NT2/D1 (cell line): ENCODE results near the gene SH3BP5.

ENCODE experiments used
- DNase-seq: peaks from one replicate; pipeline ENCODE4 v3.0.0-alpha.2; 2011; ENCODE audit warnings: low read depth, low spot score
- H3K27me3 ChIP-seq: 2 replicates; pipeline ENCODE4 v1.6.0; 2011; ENCODE audit warnings: mild to moderate bottlenecking; ENCODE audit not compliant: insufficient read length, insufficient read depth
- H3K36me3 ChIP-seq: 2 replicates; pipeline ENCODE4 v1.6.1; 2011; ENCODE audit warnings: mild to moderate bottlenecking, low read length, mixed read lengths; ENCODE audit not compliant: insufficient read depth, insufficient read length
- H3K4me1 ChIP-seq: 2 replicates; pipeline ENCODE4 v1.5.1; 2011; ENCODE audit not compliant: insufficient read depth, insufficient read length
- H3K4me3 ChIP-seq: 2 replicates; pipeline ENCODE4 v1.5.1; 2011; ENCODE audit warnings: low read depth; ENCODE audit not compliant: insufficient read length
- H3K9ac ChIP-seq: 2 replicates; pipeline ENCODE4 v1.6.0; 2011; ENCODE audit warnings: low read depth; ENCODE audit not compliant: insufficient read length
- H3K9me3 ChIP-seq: 2 replicates; pipeline ENCODE4 v1.5.1; 2011; ENCODE audit warnings: mild to moderate bottlenecking, low read length; ENCODE audit not compliant: insufficient read depth
- SUZ12 ChIP-seq: IDR thresholded peaks from 2 replicates; pipeline ENCODE4 v1.6.1; 2011; ENCODE audit not compliant: insufficient read length, insufficient read depth; ENCODE audit errors: extremely low read depth
- YY1 ChIP-seq: IDR thresholded peaks from 2 replicates; pipeline ENCODE4 v1.6.1; 2011; ENCODE audit not compliant: insufficient read length, insufficient read depth
- ZNF274 ChIP-seq: IDR thresholded peaks from 2 replicates; pipeline ENCODE4 v1.6.1; 2011; ENCODE audit warnings: mild to moderate bottlenecking, low read depth, low read length

The SH3BP5 gene

GRCh38 chr3:15305359-15305844 lies 27.0 kb downstream of the SH3BP5 start:
- no peaks in the 10 kb centered on the region for H3K27me3 ChIP-seq
- no peak for DNase-seq
- H3K9me3 ChIP-seq = no peaks in the 10 kb centered on the region
- no peak overlapping the region for H3K9ac ChIP-seq
- H3K36me3 ChIP-seq = peaks cover 37% of the 10 kb centered on the region
- TF ChIP-seq SUZ12 (no peak), ZNF274 (no peak), YY1 (no peak)
- no peak overlapping the region for H3K4me3 ChIP-seq
- H3K4me1 ChIP-seq = peaks cover 7% of the 10 kb centered on the region

- no peak overlapping the region for H3K4me3 ChIP-seq
- peaks cover 7% of the 10 kb centered on the region for H3K4me1 ChIP-seq
These were observed 28.7 kb downstream of the SH3BP5 start for GRCh38 chr3:15303728-15304127.

GRCh38 chr3:15303216-15303615 lies 29.2 kb downstream of the SH3BP5 start:
- H3K9ac ChIP-seq = no peak overlapping the region
- H3K9me3 ChIP-seq = no peaks in the 10 kb centered on the region
- peaks cover 7% of the 10 kb centered on the region for H3K4me1 ChIP-seq
- H3K4me3 ChIP-seq = no peak overlapping the region
- DNase-seq = no peak
- no peaks in the 10 kb centered on the region for H3K27me3 ChIP-seq
- H3K36me3 ChIP-seq = peaks cover 42% of the 10 kb centered on the region
- TF ChIP-seq YY1 = no peak
- no peak for TF ChIP-seq SUZ12
- TF ChIP-seq ZNF274 = no peak

More at GRCh38 chr3:15303728-15304127, 28.7 kb downstream of the SH3BP5 start:
- DNase-seq = no peak
- H3K36me3 ChIP-seq = peaks cover 42% of the 10 kb centered on the region
- H3K9me3 ChIP-seq = no peaks in the 10 kb centered on the region
- no peak overlapping the region for H3K9ac ChIP-seq
- no peak for TF ChIP-seq ZNF274
- TF ChIP-seq SUZ12 = no peak
- TF ChIP-seq YY1 = no peak
- no peaks in the 10 kb centered on the region for H3K27me3 ChIP-seq

- H3K27me3 ChIP-seq = no peaks in the 10 kb centered on the region
- H3K9ac ChIP-seq = no peak overlapping the region
- TF ChIP-seq ZNF274 (no peak), SUZ12 (no peak), YY1 (no peak)
- DNase-seq = no peak
- peaks cover 44% of the 10 kb centered on the region for H3K36me3 ChIP-seq
- H3K9me3 ChIP-seq = no peaks in the 10 kb centered on the region
- H3K4me1 ChIP-seq = peaks cover 7% of the 10 kb centered on the region
- no peak overlapping the region for H3K4me3 ChIP-seq
These were observed 30.6 kb downstream of the SH3BP5 start for GRCh38 chr3:15301761-15302160.

GRCh38 chr3:15300323-15301078 lies 31.9 kb downstream of the SH3BP5 start:
- no peak for DNase-seq
- Histone ChIP-seq H3K4me1 (peaks cover 5% of the 10 kb centered on the region), H3K36me3 (peaks cover 46% of the 10 kb centered on the region), H3K9me3 (no peaks in the 10 kb centered on the region), H3K27me3 (no peaks in the 10 kb centered on the region), H3K9ac (no peak overlapping the region), H3K4me3 (no peak overlapping the region)
- no peak for TF ChIP-seq YY1

GRCh38 chr3:15299036-15299435 lies 33.4 kb downstream of the SH3BP5 start:
- no peaks in the 10 kb centered on the region for H3K27me3 ChIP-seq
- H3K9ac ChIP-seq = no peak overlapping the region
- no peaks in the 10 kb centered on the region for H3K9me3 ChIP-seq
- TF ChIP-seq YY1 = no peak
- no peak overlapping the region for H3K4me3 ChIP-seq
- DNase-seq = no peak
- H3K36me3 ChIP-seq = peaks cover 44% of the 10 kb centered on the region
- H3K4me1 ChIP-seq = peaks cover 2% of the 10 kb centered on the region

GRCh38 chr3:15298504-15298903 lies 33.9 kb downstream of the SH3BP5 start:
- H3K9ac ChIP-seq = no peak overlapping the region
- no peak for DNase-seq
- no peaks in the 10 kb centered on the region for H3K9me3 ChIP-seq
- H3K36me3 ChIP-seq = peaks cover 38% of the 10 kb centered on the region
- no peak overlapping the region for H3K4me3 ChIP-seq
- TF ChIP-seq YY1 (no peak), SUZ12 (no peak), ZNF274 (no peak)
- H3K4me1 ChIP-seq = peaks cover 2% of the 10 kb centered on the region
- no peaks in the 10 kb centered on the region for H3K27me3 ChIP-seq
